ENCODE data around the gene BMP6. TPM values are rescaled to one million over a fixed set of nuclear protein-coding genes. Genes with fewer than 3 reads are reported as not detected.

The BMP6 gene
- 6.4 and 7.5 TPM in 2 replicates for total RNA-seq (2014; rRNA removed; shearing (Covaris generic); ENCODE audit: low replicate concordance)

GRCh38 chr6:7725849-7726415, at the start of gene BMP6:
Gene BMP6 (plus strand): TSS chr6:7726099. CDS start chr6:7726956, 857 bp downstream.
- in situ Hi-C loops (cut with HindIII; ENCODE audit: low pct_unique_long_range_greater_than_20kb, low sequenced_read_pairs) = no loop called here
- peak; percentile 92 for DNase-seq (ENCODE audit: low read depth)

- in situ Hi-C loops (cut with HindIII; ENCODE audit: low pct_unique_long_range_greater_than_20kb, low sequenced_read_pairs) = no loop called here
- DNase-seq (ENCODE audit: low read depth) = no peak
These were observed 48.7 kb upstream of the BMP6 start for GRCh38 chr6:7677229-7677628.

- no peak for DNase-seq (ENCODE audit: low read depth)
- in situ Hi-C loops (cut with HindIII; ENCODE audit: low pct_unique_long_range_greater_than_20kb, low sequenced_read_pairs) = no loop called here
These were observed 45.4 kb upstream of the BMP6 start for GRCh38 chr6:7680393-7681075.

DNA sequence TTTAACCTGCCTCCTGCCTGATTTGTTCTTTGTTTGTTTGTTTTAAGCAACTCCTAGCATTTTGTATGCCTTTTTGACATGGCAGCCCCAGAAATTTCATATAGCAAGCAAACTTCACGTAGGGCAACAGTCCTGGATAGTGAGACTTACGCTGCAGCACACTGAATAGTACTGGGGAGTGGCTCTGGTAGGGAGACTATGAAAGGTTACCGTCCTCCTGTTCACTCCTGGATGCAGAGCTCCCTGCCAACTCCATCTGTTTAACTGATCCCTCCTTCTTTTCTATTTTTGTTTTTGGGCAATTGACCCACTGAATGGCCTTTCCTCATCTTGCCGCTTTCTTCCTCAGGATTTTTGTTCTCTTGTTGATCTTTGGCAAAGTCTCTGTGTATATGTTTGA, 44.5 kb upstream of the BMP6 start:
- in situ Hi-C loops (cut with HindIII; ENCODE audit: low pct_unique_long_range_greater_than_20kb, low sequenced_read_pairs) = no loop called here
- no peak for DNase-seq (ENCODE audit: low read depth)

DNA sequence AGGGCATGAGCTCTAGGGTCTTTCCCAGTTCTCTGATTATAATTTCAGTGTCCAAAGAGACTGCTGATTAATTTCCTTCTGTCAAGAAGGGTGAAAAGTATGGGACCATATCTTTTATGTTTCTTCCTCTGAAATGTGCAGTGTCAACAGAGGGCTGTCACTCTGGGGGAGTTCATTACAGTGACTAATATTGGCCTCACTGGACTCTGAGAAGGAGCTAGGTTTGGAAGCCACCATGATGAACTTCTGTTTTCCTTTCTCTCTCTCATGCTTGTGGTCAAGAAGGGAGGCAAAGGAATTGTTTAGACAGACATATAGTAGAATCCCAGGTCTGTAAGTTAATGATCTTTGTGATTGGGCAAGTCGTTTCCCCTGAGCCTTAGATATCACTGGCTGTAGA, 41.8 kb upstream of the BMP6 start:
- in situ Hi-C loops (cut with HindIII; ENCODE audit: low pct_unique_long_range_greater_than_20kb, low sequenced_read_pairs) = no loop called here
- no peak for DNase-seq (ENCODE audit: low read depth)

DNA sequence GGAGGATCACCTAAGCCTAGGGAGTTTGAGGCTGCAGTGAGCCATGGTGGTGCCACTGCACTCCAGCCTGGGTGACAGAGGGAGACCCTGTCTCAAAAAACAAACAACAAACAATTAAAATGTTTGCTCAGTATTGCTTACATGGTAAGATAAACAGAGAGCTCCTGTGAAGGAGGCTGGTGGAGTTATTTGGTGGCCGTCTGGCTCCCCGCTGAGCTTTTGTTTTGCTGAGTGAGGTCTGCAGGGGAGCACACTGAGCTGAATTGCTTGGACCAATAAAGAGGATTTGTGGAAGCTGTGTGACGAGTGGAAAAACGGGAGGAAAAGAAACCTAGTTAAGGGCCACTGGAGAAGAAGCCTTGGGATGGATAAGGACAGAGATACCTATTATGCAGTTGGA, 41.1 kb upstream of the BMP6 start:
- no peak for DNase-seq (ENCODE audit: low read depth)
- in situ Hi-C loops (cut with HindIII; ENCODE audit: low pct_unique_long_range_greater_than_20kb, low sequenced_read_pairs) = no loop called here

DNA sequence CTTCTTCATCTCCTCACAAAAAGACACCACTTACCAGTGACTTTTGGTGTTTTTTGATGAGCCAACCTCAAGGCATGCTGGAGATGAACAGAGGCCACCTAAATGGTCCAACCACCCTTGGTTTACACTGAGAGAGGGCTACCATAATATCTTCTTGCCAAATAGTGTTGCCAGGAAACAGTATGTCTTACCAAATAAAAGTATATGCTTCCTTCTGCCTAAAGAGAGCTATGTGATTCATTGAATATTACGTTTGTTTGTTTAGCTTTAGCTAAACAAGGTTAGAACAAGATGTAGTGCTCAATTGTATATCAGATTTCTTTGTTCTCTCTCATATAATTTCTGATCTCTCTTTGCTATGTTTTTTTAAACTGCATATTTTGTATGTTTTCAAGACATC, 40.6 kb upstream of the BMP6 start:
- in situ Hi-C loops (cut with HindIII; ENCODE audit: low pct_unique_long_range_greater_than_20kb, low sequenced_read_pairs) = no loop called here
- no peak for DNase-seq (ENCODE audit: low read depth)

GRCh38 chr6:7687145-7688111, 38.5 kb upstream of the BMP6 start:
- DNase-seq (ENCODE audit: low read depth) = no peak
- in situ Hi-C loops (cut with HindIII; ENCODE audit: low pct_unique_long_range_greater_than_20kb, low sequenced_read_pairs) = no loop called here

- in situ Hi-C loops (cut with HindIII; ENCODE audit: low pct_unique_long_range_greater_than_20kb, low sequenced_read_pairs) = no loop called here
- DNase-seq (ENCODE audit: low read depth) = no peak
These were observed 34.9 kb upstream of the BMP6 start for GRCh38 chr6:7691021-7691420.

- DNase-seq (ENCODE audit: low read depth) = peak; percentile 84
- in situ Hi-C loops (cut with HindIII; ENCODE audit: low pct_unique_long_range_greater_than_20kb, low sequenced_read_pairs) = no loop called here
These were observed 34.0 kb upstream of the BMP6 start for GRCh38 chr6:7691675-7692452.

DNA sequence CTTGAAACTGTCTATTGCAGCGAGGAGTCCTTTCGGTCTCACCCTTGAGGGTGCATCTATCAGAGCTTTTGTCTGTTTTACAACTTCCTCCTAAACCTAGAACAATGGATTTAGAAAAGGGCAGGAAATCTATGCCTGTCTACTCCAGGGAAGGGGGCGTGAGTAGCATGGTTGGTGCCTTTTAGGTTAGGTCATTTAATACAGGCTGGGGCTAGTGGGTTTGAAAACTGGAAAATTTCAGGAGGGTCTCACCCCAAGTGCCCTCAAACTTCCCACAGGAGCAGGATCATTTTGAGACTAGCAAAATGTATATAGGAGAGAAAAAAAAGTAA, 33.5 kb upstream of the BMP6 start:
- no peak for DNase-seq (ENCODE audit: low read depth)
- in situ Hi-C loops (cut with HindIII; ENCODE audit: low pct_unique_long_range_greater_than_20kb, low sequenced_read_pairs) = no loop called here

DNA sequence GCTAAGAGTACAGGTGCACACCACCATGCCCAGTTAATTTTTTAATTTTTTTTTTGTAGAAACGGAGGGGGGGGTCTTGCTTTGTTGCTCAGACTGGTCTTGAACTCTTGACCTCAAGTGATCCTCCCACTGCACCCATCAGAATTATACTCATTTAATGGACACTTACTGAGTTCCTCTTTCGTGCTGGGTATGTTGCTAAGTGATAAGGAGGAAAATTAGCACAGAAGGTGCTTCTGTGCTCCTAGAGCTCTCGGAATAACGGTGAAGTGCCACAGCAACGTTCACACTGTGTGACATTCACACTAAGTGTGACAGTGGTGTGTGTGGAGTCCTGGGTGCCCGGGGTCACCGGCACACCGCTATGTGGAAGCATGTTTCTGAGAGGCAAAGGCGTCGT, 32.1 kb upstream of the BMP6 start:
- in situ Hi-C loops (cut with HindIII; ENCODE audit: low pct_unique_long_range_greater_than_20kb, low sequenced_read_pairs) = no loop called here

GRCh38 chr6:7696061-7696460, 29.8 kb upstream of the BMP6 start:
- no peak for DNase-seq (ENCODE audit: low read depth)
- in situ Hi-C loops (cut with HindIII; ENCODE audit: low pct_unique_long_range_greater_than_20kb, low sequenced_read_pairs) = no loop called here

More for the DNA sequence above, 32.1 kb upstream of the BMP6 start:
- no peak for DNase-seq (ENCODE audit: low read depth)

DNA sequence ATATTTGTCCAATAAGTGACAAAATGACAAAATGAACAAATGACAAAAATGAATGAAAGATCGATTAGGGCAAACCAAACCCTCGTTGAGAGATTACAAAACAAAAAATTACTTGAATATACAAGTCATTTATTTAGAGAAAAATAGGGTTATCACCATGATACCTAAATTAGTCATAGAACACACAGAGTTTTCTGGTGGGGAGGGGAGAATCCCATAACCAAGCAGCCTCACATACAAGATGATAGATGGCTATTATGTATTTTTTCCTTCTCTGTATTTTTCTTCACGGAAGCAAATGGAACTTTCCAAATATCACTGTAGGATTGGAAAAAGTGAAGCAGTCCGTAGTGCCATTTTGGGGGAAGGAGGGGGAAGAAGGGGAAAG, 28.5 kb upstream of the BMP6 start:
- no peak for DNase-seq (ENCODE audit: low read depth)
- in situ Hi-C loops (cut with HindIII; ENCODE audit: low pct_unique_long_range_greater_than_20kb, low sequenced_read_pairs) = no loop called here

- in situ Hi-C loops (cut with HindIII; ENCODE audit: low pct_unique_long_range_greater_than_20kb, low sequenced_read_pairs) = no loop called here
- DNase-seq (ENCODE audit: low read depth) = peak; percentile 82
These were observed 27.9 kb upstream of the BMP6 start for GRCh38 chr6:7697820-7698623.

GRCh38 chr6:7701212-7701834, 24.6 kb upstream of the BMP6 start:
- in situ Hi-C loops (cut with HindIII; ENCODE audit: low pct_unique_long_range_greater_than_20kb, low sequenced_read_pairs) = no loop called here
- no peak for DNase-seq (ENCODE audit: low read depth)

DNA sequence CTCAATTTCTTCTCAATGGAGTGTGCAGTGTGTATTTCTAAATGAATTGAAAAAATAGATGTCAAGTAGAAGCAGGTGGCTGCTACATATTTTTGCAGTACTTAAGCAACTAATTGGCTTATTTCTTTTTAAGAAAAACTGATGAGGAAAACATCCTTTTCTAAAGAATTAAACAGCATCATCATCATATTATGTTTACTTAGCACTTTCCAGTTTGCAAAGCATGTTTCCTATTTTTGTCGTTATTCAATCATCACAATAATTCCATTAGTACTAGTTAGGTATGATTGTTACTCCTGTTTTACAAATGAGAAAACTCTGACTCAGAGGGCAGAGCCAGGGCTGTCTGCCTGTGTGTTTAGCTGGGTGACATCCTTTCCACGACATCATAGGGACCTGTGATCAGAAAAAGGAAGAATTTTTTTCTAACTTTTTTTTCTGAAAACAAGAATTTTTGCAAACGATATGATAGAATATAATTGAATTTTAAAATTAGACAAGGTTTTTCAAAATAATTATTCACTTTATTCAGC, 22.7 kb upstream of the BMP6 start:
- in situ Hi-C loops (cut with HindIII; ENCODE audit: low pct_unique_long_range_greater_than_20kb, low sequenced_read_pairs) = no loop called here
- DNase-seq (ENCODE audit: low read depth) = no peak

Measured in Caki2 (cell line).